BE2C (cell line): ENCODE data around the gene HOMER3.

Source experiments
- DNase-seq: peaks from one replicate; pipeline ENCODE4 v3.0.0-alpha.2; 2020
- H3K27me3 ChIP-seq: fragments of 250-450 bp; sonication (Bioruptor Pico); 2 replicates; pipeline ENCODE4 v1.5.1; 2020; ENCODE audit warnings: mild to moderate bottlenecking
- H3K36me3 ChIP-seq: fragments of 250-450 bp; sonication (Bioruptor Pico); 2 replicates; pipeline ENCODE4 v1.5.1; 2020; ENCODE audit warnings: mild to moderate bottlenecking
- H3K4me1 ChIP-seq: fragments of 250-450 bp; sonication (Bioruptor Pico); 2 replicates; pipeline ENCODE4 v1.5.1; 2020
- H3K4me3 ChIP-seq: 2 replicates; pipeline ENCODE4 v1.5.1; 2011; ENCODE audit warnings: low read depth, low read length
- H3K9me3 ChIP-seq: fragments of 250-450 bp; sonication (Bioruptor Pico); 2 replicates; pipeline ENCODE4 v1.5.1; 2020
- CTCF ChIP-seq: IDR thresholded peaks from 2 replicates; pipeline ENCODE4 v1.5.1; 2012; ENCODE audit warnings: mild to moderate bottlenecking, low read depth, low read length

Gene HOMER3

GRCh38 chr19:18943465-18943864, 2.4 kb upstream of the HOMER3 start:
- Histone ChIP-seq H3K9me3 (no peaks in the 10 kb centered on the region), H3K4me3 (no peak overlapping the region), H3K27me3 (peaks cover 19% of the 10 kb centered on the region), H3K4me1 (no peaks in the 10 kb centered on the region; the same call in 1 of the 2 replicates), H3K36me3 (no peaks in the 10 kb centered on the region)
- TF ChIP-seq CTCF: no peak
- no peak for DNase-seq

GRCh38 chr19:18942692-18943091, 1.7 kb upstream of the HOMER3 start:
- no peaks in the 10 kb centered on the region for H3K9me3 ChIP-seq
- no peaks in the 10 kb centered on the region for H3K36me3 ChIP-seq
- H3K4me3 ChIP-seq: no peak overlapping the region
- TF ChIP-seq CTCF: no peak
- no peaks in the 10 kb centered on the region; the same call in 1 of the 2 replicates for H3K4me1 ChIP-seq
- H3K27me3 ChIP-seq: peaks cover 19% of the 10 kb centered on the region
- no peak for DNase-seq

GRCh38 chr19:18941628-18942354, 774 bp upstream of the HOMER3 start:
- Histone ChIP-seq H3K4me3 (no peak overlapping the region), H3K36me3 (no peaks in the 10 kb centered on the region), H3K9me3 (no peaks in the 10 kb centered on the region), H3K4me1 (no peaks in the 10 kb centered on the region; the same call in 1 of the 2 replicates), H3K27me3 (peaks cover 19% of the 10 kb centered on the region)
- no peak for TF ChIP-seq CTCF
- DNase-seq: no peak

GRCh38 chr19:18939922-18940768, 872 bp downstream of the HOMER3 start:
- Histone ChIP-seq H3K4me3 (no peak overlapping the region; the same call in 1 of the 2 replicates), H3K4me1 (no peaks in the 10 kb centered on the region; the same call in 1 of the 2 replicates), H3K36me3 (no peaks in the 10 kb centered on the region), H3K27me3 (peaks cover 19% of the 10 kb centered on the region), H3K9me3 (no peaks in the 10 kb centered on the region)
- no peak for TF ChIP-seq CTCF
- no peak for DNase-seq

- Histone ChIP-seq H3K36me3 (no peaks in the 10 kb centered on the region), H3K27me3 (peaks cover 19% of the 10 kb centered on the region), H3K4me1 (no peaks in the 10 kb centered on the region; the same call in 1 of the 2 replicates), H3K9me3 (no peaks in the 10 kb centered on the region), H3K4me3 (no peak overlapping the region)
- no peak for TF ChIP-seq CTCF
- no peak for DNase-seq
Observed at GRCh38 chr19:18939163-18939562, 1.9 kb downstream of the HOMER3 start.
